Neuronal stem cell (in vitro differentiated cells): ENCODE results near the gene POLR3A.

Experiments
- DNase-seq: peaks from one replicate; pipeline ENCODE4 v3.0.0-alpha.2; 2013; ENCODE audit warnings: low spot score
- H2AFZ ChIP-seq: one replicate; pipeline ENCODE4 v1.6.1; 2013; ENCODE audit warnings: mild to moderate bottlenecking, low read length, inconsistent platforms
- H2AK5ac ChIP-seq: 2 replicates; pipeline ENCODE4 v1.6.1; 2013; ENCODE audit warnings: low read depth, mild to moderate bottlenecking, inconsistent platforms, low read length, moderate library complexity, mixed read lengths
- H2BK120ac ChIP-seq: 2 replicates; pipeline ENCODE4 v1.6.1; 2013; ENCODE audit warnings: low read depth, mild to moderate bottlenecking, inconsistent platforms, low read length, moderate library complexity, mixed read lengths
- H2BK12ac ChIP-seq: one replicate; pipeline ENCODE4 v1.6.1; 2013; ENCODE audit warnings: low read length, inconsistent platforms
- H2BK15ac ChIP-seq: 2 replicates; pipeline ENCODE4 v1.6.1; 2013; ENCODE audit warnings: mild to moderate bottlenecking, low read length, inconsistent platforms, mixed read lengths
- H2BK5ac ChIP-seq: one replicate; pipeline ENCODE4 v1.6.1; 2013; ENCODE audit warnings: inconsistent platforms, mild to moderate bottlenecking, low read length, moderate library complexity
- H3K14ac ChIP-seq: one replicate; pipeline ENCODE4 v1.6.1; 2013; ENCODE audit warnings: low read length, inconsistent platforms
- H3K18ac ChIP-seq: 2 replicates; pipeline ENCODE4 v1.6.1; 2013; ENCODE audit warnings: low read length, inconsistent platforms
- H3K23ac ChIP-seq: 2 replicates; pipeline ENCODE4 v1.6.1; 2013; ENCODE audit warnings: low read depth, mild to moderate bottlenecking, mixed read lengths, low read length, inconsistent platforms; ENCODE audit not compliant: poor library complexity
- H3K27ac ChIP-seq: replicated peaks from 3 replicates; pipeline ENCODE4 v1.5.1; 2013; ENCODE audit warnings: low read length, inconsistent platforms
- H3K27me3 ChIP-seq, 3 experiments: 2 replicates each; pipeline ENCODE4 v1.6.1; 2013; ENCODE audit warnings: low read length in 3 of 3, mild to moderate bottlenecking in 2 of 3, inconsistent platforms in 1 of 3, low read depth in 1 of 3, mixed read lengths in 1 of 3, moderate library complexity in 1 of 3; ENCODE audit not compliant: control insufficient read depth in 3 of 3, insufficient read depth in 3 of 3
- H3K36me3 ChIP-seq, 2 donors: replicated peaks in 1 of 2; 2 replicates each; pipeline ENCODE4 v1.6.1; 2013; ENCODE audit warnings: low read length in 2 of 2; ENCODE audit not compliant: control insufficient read depth in 2 of 2, insufficient read depth in 2 of 2
- H3K4ac ChIP-seq: 2 replicates; pipeline ENCODE4 v1.6.1; 2013; ENCODE audit warnings: inconsistent platforms, mild to moderate bottlenecking, low read length, moderate library complexity
- H3K4me1 ChIP-seq, 2 donors: 1 replicate in 1 of 2; 2 replicates in 1 of 2; pipeline ENCODE4 v1.6.1; 2013; ENCODE audit warnings: low read length in 2 of 2, low read depth in 1 of 2; ENCODE audit not compliant: control insufficient read depth in 2 of 2, insufficient read depth in 1 of 2
- H3K4me2 ChIP-seq: one replicate; pipeline ENCODE4 v1.6.1; 2013; ENCODE audit warnings: mild to moderate bottlenecking, low read length, inconsistent platforms; ENCODE audit not compliant: insufficient read depth, poor library complexity, severe bottlenecking
- H3K4me3 ChIP-seq, 2 donors: 2 replicates each; pipeline ENCODE4 v1.5.1; 2013; ENCODE audit warnings: low read length in 2 of 2, mild to moderate bottlenecking in 2 of 2, inconsistent platforms in 1 of 2, moderate library complexity in 1 of 2
- H3K79me1 ChIP-seq: one replicate; pipeline ENCODE4 v1.6.1; 2013; ENCODE audit warnings: low read depth, mild to moderate bottlenecking, inconsistent platforms, low read length, moderate library complexity
- H3K9ac ChIP-seq: one replicate; pipeline ENCODE4 v1.6.1; 2013; ENCODE audit warnings: mild to moderate bottlenecking, low read depth, low read length, inconsistent platforms; ENCODE audit not compliant: poor library complexity
- H3K9me3 ChIP-seq, 2 donors: replicated peaks in 1 of 2; 2 replicates each; pipeline versions ENCODE3 to v1.6.1; 2013; ENCODE audit warnings: low read length in 2 of 2, mild to moderate bottlenecking in 2 of 2, inconsistent platforms in 1 of 2, low read depth in 1 of 2, mixed read lengths in 1 of 2, moderate library complexity in 1 of 2; ENCODE audit not compliant: control insufficient read depth in 2 of 2, insufficient read depth in 1 of 2
- H4K8ac ChIP-seq: one replicate; pipeline ENCODE4 v1.6.1; 2013; ENCODE audit warnings: low read depth, mild to moderate bottlenecking, inconsistent platforms, low read length, moderate library complexity
- H4K91ac ChIP-seq: one replicate; pipeline ENCODE4 v1.6.1; 2013; ENCODE audit warnings: low read length, low read depth, mild to moderate bottlenecking, inconsistent platforms; ENCODE audit not compliant: poor library complexity
- WGBS, 2 donors: extraction: QIAGEN DNeasy Blood & Tissue Kit; methylation state at CpG; one replicate each; pipeline ENCODE4 v1.1.7; 2013; ENCODE audit warnings: missing lambda C conversion rate in 2 of 2, mixed read lengths in 1 of 2; ENCODE audit not compliant: insufficient read length in 2 of 2, insufficient replicate concordance in 1 of 2; ENCODE audit errors: extremely low coverage in 2 of 2; 5-methylcytosine and 5-hydroxymethylcytosine counted together

Gene POLR3A

DNA sequence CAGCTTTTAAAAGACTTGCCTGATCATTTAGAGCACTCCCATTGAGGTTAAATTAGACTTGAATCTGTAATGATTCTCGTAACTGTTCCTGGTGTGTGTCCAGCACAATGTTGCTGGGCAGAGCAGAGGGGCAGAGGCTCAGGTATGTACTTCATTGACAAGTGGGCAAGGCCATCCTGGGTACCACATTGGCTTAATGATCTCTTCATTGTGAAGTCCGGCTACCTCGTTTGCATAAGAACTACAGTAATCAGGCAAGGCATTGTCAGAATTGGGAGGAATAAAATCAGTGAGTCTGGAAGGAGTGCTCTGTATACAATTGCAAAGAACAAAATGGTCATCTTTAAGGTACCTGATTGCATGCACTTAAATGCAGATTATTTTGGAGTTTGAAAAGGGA, 10.4 kb upstream of the POLR3A start:
- no peak overlapping the region for H4K91ac ChIP-seq
- H2BK12ac ChIP-seq = no peak overlapping the region
- no peak overlapping the region for H3K9ac ChIP-seq
- no peak overlapping the region for H3K14ac ChIP-seq
- DNase-seq = no peak
- peaks cover 65 to 90% of the 10 kb centered on the region in 2 donors for H3K36me3 ChIP-seq
- no peak overlapping the region for H2AFZ ChIP-seq
- H3K23ac ChIP-seq = no peak overlapping the region
- no peaks in the 10 kb centered on the region for H3K27me3 ChIP-seq
- no peak overlapping the region for H2BK15ac ChIP-seq
- H3K4me2 ChIP-seq = no peak overlapping the region
- no peak overlapping the region for H2AK5ac ChIP-seq
- H3K4me1 ChIP-seq = peaks cover under 1 to 3% of the 10 kb centered on the region in 2 donors
- no peak overlapping the region for H4K8ac ChIP-seq
- no peak overlapping the region for H2BK5ac ChIP-seq
- H3K9me3 ChIP-seq = no peaks in the 10 kb centered on the region
- H3K4me3 ChIP-seq = no peak overlapping the region
- H3K27ac ChIP-seq = no peak overlapping the region
- WGBS, 2 donors = no CpG with 5 or more reads among the region's 3 CpGs
- H3K79me1 ChIP-seq = peaks cover 2% of the 10 kb centered on the region
- no peak overlapping the region for H3K18ac ChIP-seq
- H2BK120ac ChIP-seq = no peak overlapping the region
- H3K4ac ChIP-seq = no peak overlapping the region

- H2BK5ac ChIP-seq = no peak overlapping the region
- H3K4me3 ChIP-seq = no peak overlapping the region
- H2BK12ac ChIP-seq = no peak overlapping the region
- H3K9me3 ChIP-seq = no peaks in the 10 kb centered on the region
- no peak overlapping the region for H2BK120ac ChIP-seq
- H3K27ac ChIP-seq = no peak overlapping the region
- peaks cover 2% of the 10 kb centered on the region for H3K79me1 ChIP-seq
- H3K14ac ChIP-seq = no peak overlapping the region
- H3K9ac ChIP-seq = no peak overlapping the region
- no peak overlapping the region for H2BK15ac ChIP-seq
- H4K91ac ChIP-seq = no peak overlapping the region
- no peak overlapping the region for H3K23ac ChIP-seq
- H3K4ac ChIP-seq = no peak overlapping the region
- no peak overlapping the region for H4K8ac ChIP-seq
- H3K4me2 ChIP-seq = no peak overlapping the region
- H2AK5ac ChIP-seq = no peak overlapping the region
- no peak for DNase-seq
- no peaks in the 10 kb centered on the region for H3K27me3 ChIP-seq
- H3K4me1 ChIP-seq = peaks cover 2 to 3% of the 10 kb centered on the region in 2 donors
- no peak overlapping the region for H2AFZ ChIP-seq
- peaks cover 63 to 93% of the 10 kb centered on the region in 2 donors for H3K36me3 ChIP-seq
- WGBS, 2 donors = no CpG with 5 or more reads among the region's 5 CpGs
- no peak overlapping the region for H3K18ac ChIP-seq
These were observed 9.7 kb upstream of the POLR3A start for GRCh38 chr10:78038791-78039547.

DNA sequence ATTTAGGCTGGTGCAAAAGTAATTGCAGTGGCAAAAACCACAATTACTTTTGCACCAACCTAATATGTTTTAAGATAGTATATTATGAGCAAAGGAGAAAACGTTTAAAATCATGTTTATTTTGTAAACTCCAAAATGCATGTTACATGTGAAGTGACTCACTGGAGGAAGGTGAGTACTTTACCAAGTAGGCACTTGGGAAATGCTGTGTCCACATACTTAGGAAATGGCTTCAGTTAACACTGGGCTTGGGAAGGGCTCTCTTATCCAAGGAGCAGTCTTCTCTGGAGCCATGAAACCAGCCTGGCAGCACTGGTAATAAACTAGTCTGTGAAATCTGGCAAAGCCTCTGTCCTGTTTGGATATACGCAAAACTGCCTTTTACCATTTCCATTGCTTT, 8.8 kb upstream of the POLR3A start:
- no peak overlapping the region for H3K9ac ChIP-seq
- no peak overlapping the region for H3K14ac ChIP-seq
- H4K91ac ChIP-seq = no peak overlapping the region
- H2BK120ac ChIP-seq = no peak overlapping the region
- no peak overlapping the region for H2BK5ac ChIP-seq
- H3K4ac ChIP-seq = no peak overlapping the region
- H2BK12ac ChIP-seq = no peak overlapping the region
- peaks cover 2 to 3% of the 10 kb centered on the region in 2 donors for H3K4me1 ChIP-seq
- H2AFZ ChIP-seq = no peak overlapping the region
- H3K18ac ChIP-seq = no peak overlapping the region
- no peak overlapping the region for H3K23ac ChIP-seq
- H3K36me3 ChIP-seq = peaks cover 63 to 86% of the 10 kb centered on the region in 2 donors
- H4K8ac ChIP-seq = no peak overlapping the region
- H3K4me3 ChIP-seq = no peak overlapping the region
- no peak overlapping the region for H2AK5ac ChIP-seq
- H3K79me1 ChIP-seq = peaks cover 2% of the 10 kb centered on the region
- no peaks in the 10 kb centered on the region for H3K9me3 ChIP-seq
- no peak overlapping the region for H3K4me2 ChIP-seq
- no peak overlapping the region for H3K27ac ChIP-seq
- no CpG with 5 or more reads among the region's 2 CpGs for whole genome bisulfite sequencing, 2 donors
- no peak for DNase-seq
- no peak overlapping the region for H2BK15ac ChIP-seq
- H3K27me3 ChIP-seq = no peaks in the 10 kb centered on the region

GRCh38 chr10:78035933-78036583, 6.7 kb upstream of the POLR3A start:
- Histone ChIP-seq H3K27me3 (no peaks in the 10 kb centered on the region), H3K27ac (no peak overlapping the region), H3K18ac (no peak overlapping the region), H3K14ac (no peak overlapping the region), H2AFZ (no peak overlapping the region), H3K4me3 (no peak overlapping the region), H2AK5ac (no peak overlapping the region), H3K36me3 (peaks cover 46 to 67% of the 10 kb centered on the region in 2 donors), H2BK120ac (no peak overlapping the region), H3K4ac (no peak overlapping the region), H3K4me1 (peaks cover 2 to 3% of the 10 kb centered on the region in 2 donors), H3K79me1 (peaks cover 2% of the 10 kb centered on the region), H2BK5ac (no peak overlapping the region), H3K9me3 (no peaks in the 10 kb centered on the region), H2BK15ac (no peak overlapping the region), H4K91ac (no peak overlapping the region), H4K8ac (no peak overlapping the region), H3K9ac (no peak overlapping the region), H3K4me2 (no peak overlapping the region), H3K23ac (no peak overlapping the region), H2BK12ac (no peak overlapping the region)
- WGBS, 2 donors = no CpG with 5 or more reads among the region's 9 CpGs
- no peak for DNase-seq
